ENCODE measurements around the gene CACNA1G. TPM values are rescaled to one million over a fixed set of nuclear protein-coding genes. Genes with fewer than 3 reads are reported as not detected.

Gene CACNA1G
- total and polyA plus RNA-seq, 2 experiments from 2014 or later, result 3.5 to 4.8 TPM

DNA sequence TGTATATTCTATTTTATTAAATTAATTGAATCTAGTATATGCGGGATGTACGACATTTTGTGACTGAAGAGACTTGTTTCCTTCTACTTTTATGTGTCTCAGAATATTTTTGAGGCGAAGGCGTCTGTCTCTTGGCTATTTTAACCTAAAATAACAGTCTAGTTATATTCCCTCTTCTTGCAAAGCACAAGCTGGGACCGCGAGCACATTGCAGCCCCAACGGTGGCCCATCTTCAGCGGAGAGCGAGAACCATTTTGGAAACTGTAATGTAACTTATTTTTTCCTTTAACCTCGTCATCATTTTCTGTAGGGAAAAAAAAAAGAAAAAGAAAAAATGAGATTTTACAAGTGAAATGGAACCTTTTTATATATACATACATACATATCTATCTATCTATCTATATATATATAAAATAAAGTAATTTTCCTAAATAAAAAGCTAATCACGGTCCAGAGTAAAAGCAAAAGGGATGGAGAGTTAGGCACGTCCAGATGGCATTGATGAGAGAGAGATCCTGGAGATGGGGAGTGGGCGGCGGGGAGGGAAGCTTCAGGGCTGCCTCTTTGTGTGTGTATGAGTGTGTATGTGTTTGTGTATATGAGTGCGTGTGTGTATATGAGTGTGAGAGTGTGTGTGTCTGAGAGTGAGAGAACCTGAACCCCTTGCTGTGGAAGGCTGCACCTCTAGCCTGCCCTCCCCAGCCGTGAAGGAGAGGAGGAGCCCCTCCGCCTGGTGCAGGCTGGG, 66.7 kb downstream of the CACNA1G start:
- no peaks in the 10 kb centered on the region for H3K27me3 ChIP-seq
- H3K4me3 ChIP-seq, result no peak overlapping the region
- H2AFZ ChIP-seq, result no peak overlapping the region
- TF ChIP-seq, protein P1, sequence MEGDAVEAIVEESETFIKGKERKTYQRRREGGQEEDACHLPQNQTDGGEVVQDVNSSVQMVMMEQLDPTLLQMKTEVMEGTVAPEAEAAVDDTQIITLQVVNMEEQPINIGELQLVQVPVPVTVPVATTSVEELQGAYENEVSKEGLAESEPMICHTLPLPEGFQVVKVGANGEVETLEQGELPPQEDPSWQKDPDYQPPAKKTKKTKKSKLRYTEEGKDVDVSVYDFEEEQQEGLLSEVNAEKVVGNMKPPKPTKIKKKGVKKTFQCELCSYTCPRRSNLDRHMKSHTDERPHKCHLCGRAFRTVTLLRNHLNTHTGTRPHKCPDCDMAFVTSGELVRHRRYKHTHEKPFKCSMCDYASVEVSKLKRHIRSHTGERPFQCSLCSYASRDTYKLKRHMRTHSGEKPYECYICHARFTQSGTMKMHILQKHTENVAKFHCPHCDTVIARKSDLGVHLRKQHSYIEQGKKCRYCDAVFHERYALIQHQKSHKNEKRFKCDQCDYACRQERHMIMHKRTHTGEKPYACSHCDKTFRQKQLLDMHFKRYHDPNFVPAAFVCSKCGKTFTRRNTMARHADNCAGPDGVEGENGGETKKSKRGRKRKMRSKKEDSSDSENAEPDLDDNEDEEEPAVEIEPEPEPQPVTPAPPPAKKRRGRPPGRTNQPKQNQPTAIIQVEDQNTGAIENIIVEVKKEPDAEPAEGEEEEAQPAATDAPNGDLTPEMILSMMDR (IDR thresholded peaks at IDR 0.05; ENCODE audit: poor library complexity), result no peak
- TF ChIP-seq EZH2 (IDR thresholded peaks at IDR 0.05; ENCODE audit: borderline replicate concordance) (no peak), EZH2phosphoT487 (IDR thresholded peaks at IDR 0.05; ENCODE audit: low read depth, severe bottlenecking, unreplicated experiment) (no peak)
- peak overlapping the region; percentile 64 for H3K4me2 ChIP-seq
- 83% methylated on average over 17 of the region's 17 CpGs for WGBS (ENCODE audit: low lambda C conversion rate, missing lambda C conversion rate)
- H3K36me3 ChIP-seq (replicated peaks; ENCODE audit: insufficient read depth, low read depth), result no peaks in the 10 kb centered on the region
- no peaks in the 10 kb centered on the region for H4K20me1 ChIP-seq (ENCODE audit: insufficient read depth, poor library complexity, severe bottlenecking)
- H3K9me3 ChIP-seq (ENCODE audit: low read depth), result no peaks in the 10 kb centered on the region
- peaks cover 20% of the 10 kb centered on the region for H3K4me1 ChIP-seq (ENCODE audit: insufficient read depth)
- H3K9me2 ChIP-seq (replicated peaks; ENCODE audit: insufficient read depth), result no peaks in the 10 kb centered on the region
- peak overlapping the region; percentile 77 for H3K27ac ChIP-seq
- no peaks in the 10 kb centered on the region for H3K79me2 ChIP-seq
- no peak for DNase-seq (ENCODE audit: low spot score)

DNA sequence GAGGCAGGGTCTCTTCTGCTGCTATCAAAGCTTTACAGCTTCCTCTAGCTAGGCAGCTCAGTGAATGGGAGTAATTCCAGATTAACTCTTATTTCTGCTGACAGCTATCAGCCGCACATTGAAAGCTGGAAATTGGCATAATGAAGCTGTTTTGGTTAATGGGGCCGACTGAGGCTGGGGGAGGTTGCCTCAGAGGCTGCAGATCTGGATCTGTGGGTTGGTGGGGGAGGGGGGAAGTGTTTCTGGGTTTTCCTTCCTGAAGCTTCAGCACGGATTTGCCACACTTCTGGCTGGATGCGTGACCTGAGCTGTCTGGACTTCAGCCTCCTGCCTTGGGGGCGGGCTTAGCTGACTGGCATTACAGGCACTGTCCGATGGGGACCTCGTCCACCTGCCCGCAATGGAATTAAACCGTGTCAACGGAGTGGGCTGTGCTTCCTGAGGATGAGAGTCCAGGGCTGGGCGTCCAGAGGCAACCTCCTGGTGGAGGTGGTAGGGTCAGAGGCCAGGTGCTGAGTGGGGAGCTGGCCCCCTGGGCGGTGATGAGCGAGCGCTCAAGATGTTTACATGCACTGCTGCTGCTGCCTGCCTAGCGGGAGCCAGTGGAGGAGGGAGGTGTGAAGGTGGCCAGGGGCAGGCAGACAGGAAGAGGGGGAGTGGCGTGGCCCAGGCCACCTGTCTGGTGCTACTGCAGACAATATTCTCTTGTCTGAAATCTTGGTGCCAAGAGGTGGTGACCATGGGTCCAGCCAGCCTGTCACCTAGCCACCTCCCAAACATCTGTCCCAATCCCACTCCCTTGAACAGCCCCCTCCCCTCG, 67.5 kb downstream of the CACNA1G start:
- no peaks in the 10 kb centered on the region for H3K27me3 ChIP-seq
- H3K4me2 ChIP-seq, result peak overlapping the region; percentile 64
- H3K9me3 ChIP-seq (ENCODE audit: low read depth), result no peaks in the 10 kb centered on the region
- no peaks in the 10 kb centered on the region for H3K79me2 ChIP-seq
- H3K27ac ChIP-seq, result peak overlapping the region; percentile 77
- no peak overlapping the region for H3K4me3 ChIP-seq
- no peak overlapping the region for H2AFZ ChIP-seq
- H3K36me3 ChIP-seq (replicated peaks; ENCODE audit: insufficient read depth, low read depth), result no peaks in the 10 kb centered on the region
- H3K4me1 ChIP-seq (ENCODE audit: insufficient read depth), result peaks cover 20% of the 10 kb centered on the region
- TF ChIP-seq, protein P1 (IDR thresholded peaks at IDR 0.05; ENCODE audit: poor library complexity), result no peak
- TF ChIP-seq EZH2 (IDR thresholded peaks at IDR 0.05; ENCODE audit: borderline replicate concordance) (no peak), EZH2phosphoT487 (IDR thresholded peaks at IDR 0.05; ENCODE audit: low read depth, severe bottlenecking, unreplicated experiment) (no peak)
- DNase-seq (ENCODE audit: low spot score), result peak; percentile 90
- no peaks in the 10 kb centered on the region for H3K9me2 ChIP-seq (replicated peaks; ENCODE audit: insufficient read depth)
- H4K20me1 ChIP-seq (ENCODE audit: insufficient read depth, poor library complexity, severe bottlenecking), result no peaks in the 10 kb centered on the region
- 6% methylated on average over 15 of the region's 17 CpGs for WGBS (ENCODE audit: low lambda C conversion rate, missing lambda C conversion rate)

DNA sequence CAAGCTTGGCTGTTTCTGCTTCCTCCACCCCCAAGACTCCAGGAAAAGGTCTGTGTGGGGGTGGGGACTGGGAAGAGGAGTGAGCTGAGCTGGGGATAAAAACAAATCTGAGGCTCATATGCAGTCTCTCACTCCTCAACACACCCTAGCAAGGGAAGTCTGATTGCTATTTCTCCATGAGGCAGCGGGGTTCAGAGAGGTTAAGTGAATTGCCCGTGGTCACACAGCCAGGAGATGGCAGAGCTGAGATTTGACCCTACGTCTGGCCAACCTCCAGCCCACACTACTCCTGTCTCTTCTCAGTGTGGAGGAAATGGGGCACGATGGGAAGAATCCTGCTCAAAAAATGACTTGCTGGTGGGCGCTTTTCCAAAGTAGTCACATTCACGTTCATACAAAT, 69.4 kb downstream of the CACNA1G start:
- H3K79me2 ChIP-seq, result no peaks in the 10 kb centered on the region
- peaks cover 21% of the 10 kb centered on the region for H3K4me1 ChIP-seq (ENCODE audit: insufficient read depth)
- 85% methylated on average over 6 of the region's 6 CpGs for WGBS (ENCODE audit: low lambda C conversion rate, missing lambda C conversion rate)
- no peak overlapping the region for H3K27ac ChIP-seq
- no peak overlapping the region for H3K4me3 ChIP-seq
- no peaks in the 10 kb centered on the region for H4K20me1 ChIP-seq (ENCODE audit: insufficient read depth, poor library complexity, severe bottlenecking)
- TF ChIP-seq EZH2 (IDR thresholded peaks at IDR 0.05; ENCODE audit: borderline replicate concordance), result no peak
- H3K4me2 ChIP-seq, result no peak overlapping the region
- H3K9me3 ChIP-seq (ENCODE audit: low read depth), result no peaks in the 10 kb centered on the region
- no peaks in the 10 kb centered on the region for H3K36me3 ChIP-seq (replicated peaks; ENCODE audit: insufficient read depth, low read depth)
- H3K9me2 ChIP-seq (replicated peaks; ENCODE audit: insufficient read depth), result no peaks in the 10 kb centered on the region
- H2AFZ ChIP-seq, result no peak overlapping the region
- H3K27me3 ChIP-seq, result peaks cover 14% of the 10 kb centered on the region
- no peak for DNase-seq (ENCODE audit: low spot score)

All from hepatocyte (in vitro differentiated cells).